ENCODE data around the gene OR2W1.

OR2W1 gene

DNA sequence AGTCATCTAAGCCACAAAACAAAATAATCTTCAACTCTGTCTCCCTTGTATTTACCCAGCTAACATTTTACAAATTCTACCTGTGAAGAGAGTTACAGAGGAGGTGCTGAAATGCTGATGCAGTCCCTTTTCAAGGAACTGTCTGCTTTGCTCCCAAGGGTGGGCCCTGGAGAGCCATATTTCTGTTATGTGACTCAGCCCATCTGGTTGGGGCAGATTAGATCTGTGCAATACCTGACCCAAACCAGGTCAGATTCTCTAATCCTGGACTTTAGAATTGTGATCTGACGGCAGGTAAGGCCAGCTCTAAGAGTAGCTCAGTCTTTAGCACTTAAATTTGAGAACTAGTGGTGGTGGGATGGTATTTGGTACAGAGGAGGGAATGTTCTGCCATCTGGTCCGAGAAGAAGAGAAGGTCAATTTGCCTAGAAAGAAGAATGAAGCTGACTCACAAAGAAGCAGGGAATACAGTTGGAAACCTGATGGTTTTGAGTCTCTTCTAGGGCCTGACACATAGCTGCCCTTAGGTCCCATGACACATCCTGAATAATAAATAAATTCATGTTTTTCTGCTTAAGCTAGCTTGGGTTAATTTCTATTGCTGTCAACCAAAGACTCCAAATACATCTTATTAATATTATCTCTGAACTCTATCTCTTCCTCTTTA lies 48.0 kb downstream of the OR2W1 start:
- no peak for DNase-seq

DNA sequence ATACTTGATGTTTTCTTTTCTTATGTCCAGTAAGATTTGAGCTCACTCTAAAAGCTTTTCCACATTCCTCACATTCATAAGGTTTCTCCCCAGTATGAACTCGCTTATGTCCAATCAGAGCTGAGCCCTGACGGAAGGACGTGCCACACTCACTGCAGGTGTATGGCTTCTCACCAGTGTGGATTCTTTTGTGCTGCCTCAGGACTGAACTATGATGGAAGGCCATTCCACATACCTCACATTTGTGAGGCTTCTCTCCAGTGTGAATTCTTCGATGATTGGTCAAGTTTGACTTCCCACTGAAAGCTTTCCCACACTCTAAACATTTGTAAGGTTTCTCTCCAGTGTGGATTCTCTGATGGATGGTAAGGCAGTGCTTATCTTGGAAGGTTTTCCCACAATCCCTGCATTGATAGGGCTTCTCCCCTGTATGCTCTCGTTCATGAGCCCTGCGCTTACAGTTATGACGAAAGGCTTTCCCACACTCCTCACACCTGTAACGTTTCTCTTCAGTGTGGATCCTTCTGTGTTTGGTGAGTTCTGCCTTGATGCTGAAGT lies 49.8 kb downstream of the OR2W1 start:
- DNase-seq, result no peak
